ENCODE data around the gene ACTRT2.

The ACTRT2 gene

DNA sequence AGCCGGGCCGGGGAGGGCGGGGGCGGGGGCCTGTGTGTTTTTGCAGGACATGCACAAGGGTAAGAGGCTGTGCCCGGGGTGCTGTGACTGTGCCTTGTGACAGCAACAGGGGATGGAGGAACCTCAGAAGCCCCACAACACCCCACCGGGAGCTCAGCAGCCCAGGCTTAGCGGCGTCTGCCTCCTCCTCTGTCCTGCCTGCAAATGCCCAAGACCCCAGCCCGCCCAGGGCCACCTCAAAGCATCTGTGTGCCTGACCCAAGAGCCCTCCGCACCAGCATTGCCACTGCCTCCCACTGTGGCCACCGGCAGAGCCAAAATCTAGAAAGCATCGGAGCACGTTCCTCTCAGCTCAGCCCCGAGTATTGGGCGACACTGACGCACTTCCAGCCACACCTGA lies 2.7 kb upstream of the ACTRT2 start:
- DNase-seq (ENCODE audit: low spot score): no peak

DNA sequence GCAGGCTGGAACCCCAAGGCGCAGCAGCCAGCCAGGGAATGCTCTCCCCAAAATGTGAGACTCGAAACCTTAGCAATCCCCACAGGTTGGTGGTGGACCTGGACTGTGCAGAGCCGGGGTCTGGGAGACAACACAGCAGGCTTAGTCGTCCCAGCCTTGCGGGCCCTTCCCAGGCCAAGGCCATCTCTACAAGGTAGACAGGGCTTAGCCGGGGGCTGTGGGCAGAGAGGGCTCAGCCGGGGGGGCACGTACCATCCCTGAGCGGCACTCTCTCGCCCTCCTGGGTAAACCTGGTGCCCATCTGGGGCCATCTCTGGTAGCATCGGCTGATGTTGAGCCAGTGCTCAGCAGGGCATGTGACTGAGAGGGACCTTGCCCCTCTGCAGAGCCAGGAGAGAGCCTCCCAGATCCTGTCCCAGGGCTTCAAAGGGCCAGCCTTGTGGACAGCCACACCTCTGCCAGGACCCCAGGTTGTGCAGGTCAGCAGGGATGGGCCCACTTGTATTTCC lies 2.2 kb upstream of the ACTRT2 start:
- no peak for DNase-seq (ENCODE audit: low spot score)

DNA sequence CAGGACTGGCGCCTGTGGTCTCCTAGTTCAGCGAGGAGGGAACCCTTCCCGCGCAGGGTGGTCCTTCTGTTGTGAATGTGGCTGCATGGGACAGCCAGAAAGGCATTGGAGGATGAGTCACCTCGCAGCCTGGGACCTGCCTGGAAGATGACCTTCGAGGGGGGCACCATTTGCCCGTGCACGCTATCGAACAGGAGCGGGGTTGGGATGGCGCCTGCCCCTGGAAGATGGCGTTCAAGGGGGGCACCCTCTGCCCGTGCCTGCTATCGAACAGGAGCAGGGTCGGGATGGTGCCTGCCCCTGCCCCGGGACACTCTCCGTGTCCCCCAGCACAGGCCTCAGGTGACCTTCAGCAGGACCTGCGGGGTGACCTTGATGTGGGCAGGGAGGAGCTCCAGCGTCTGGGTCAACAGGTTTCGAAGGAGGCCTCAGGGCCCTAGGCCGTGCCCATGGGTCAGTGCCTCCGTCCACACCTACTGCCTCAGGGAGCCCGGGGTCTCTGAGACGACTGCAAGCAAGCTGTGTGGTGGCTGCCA lies 1.7 kb upstream of the ACTRT2 start:
- DNase-seq (ENCODE audit: low spot score): no peak

DNA sequence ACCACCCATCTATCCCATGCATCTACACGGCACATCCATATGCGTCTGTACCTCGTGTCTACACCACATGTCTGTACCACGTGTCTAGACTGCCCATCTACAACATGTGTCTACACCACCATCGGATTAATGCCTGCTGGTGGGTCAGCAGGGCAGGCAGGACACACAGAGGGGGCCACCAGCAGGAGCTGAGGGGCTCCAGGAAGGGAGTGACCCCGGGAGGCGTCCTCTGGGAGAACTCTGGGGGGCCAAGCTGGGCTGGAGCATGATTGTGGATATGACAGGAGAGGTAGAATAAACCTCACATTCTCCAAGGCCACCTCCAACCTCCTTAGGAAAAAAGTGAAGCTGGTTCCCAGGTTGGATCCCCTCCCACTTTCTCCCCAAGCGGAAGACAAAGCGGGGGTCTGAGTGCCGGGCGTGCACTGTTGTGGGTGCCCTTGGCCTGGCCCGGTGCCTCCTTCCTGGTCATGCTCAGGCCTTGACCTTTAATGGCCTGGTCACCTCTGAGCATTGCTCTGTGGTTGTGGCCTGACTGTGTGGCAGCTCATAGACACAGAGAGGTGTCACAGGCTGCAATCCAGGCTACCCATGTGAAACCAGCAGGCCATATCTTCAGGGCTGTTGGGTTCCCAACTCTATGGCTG lies 881 bp upstream of the ACTRT2 start:
- DNase-seq (ENCODE audit: low spot score): no peak

DNA sequence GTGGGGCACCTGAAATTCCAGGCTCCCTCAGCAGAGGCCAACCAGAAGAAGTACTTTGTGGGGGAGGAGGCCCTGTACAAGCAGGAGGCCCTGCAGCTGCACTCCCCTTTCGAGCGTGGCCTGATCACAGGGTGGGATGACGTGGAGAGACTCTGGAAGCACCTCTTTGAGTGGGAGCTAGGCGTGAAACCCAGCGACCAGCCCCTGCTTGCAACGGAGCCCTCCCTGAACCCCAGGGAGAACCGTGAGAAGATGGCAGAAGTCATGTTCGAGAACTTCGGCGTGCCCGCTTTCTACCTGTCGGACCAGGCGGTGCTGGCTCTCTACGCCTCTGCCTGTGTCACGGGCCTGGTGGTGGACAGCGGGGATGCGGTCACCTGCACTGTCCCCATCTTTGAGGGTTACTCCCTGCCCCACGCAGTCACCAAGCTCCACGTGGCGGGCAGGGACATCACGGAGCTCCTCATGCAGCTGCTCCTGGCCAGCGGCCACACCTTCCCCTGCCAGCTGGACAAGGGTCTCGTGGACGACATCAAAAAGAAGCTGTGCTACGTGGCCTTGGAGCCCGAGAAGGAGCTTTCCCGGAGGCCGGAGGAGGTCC lies 634 bp downstream of the ACTRT2 start:
- DNase-seq (ENCODE audit: low spot score): no peak

DNA sequence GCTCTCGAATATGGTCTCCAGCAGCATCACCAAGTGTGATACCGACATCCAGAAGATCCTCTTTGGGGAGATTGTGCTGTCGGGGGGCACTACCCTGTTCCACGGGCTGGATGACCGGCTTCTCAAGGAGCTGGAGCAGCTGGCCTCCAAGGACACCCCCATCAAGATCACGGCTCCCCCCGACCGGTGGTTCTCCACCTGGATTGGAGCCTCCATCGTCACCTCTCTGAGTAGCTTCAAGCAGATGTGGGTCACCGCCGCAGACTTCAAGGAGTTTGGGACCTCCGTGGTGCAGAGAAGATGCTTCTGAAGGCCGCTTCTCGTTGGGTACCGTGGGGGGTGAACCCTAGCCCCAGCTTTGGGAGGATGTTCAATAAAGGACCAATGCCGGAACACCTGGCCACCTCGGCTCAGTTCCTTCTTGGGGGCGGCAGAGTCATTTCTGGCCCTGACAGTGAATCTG lies 1.3 kb downstream of the ACTRT2 start:
- DNase-seq (ENCODE audit: low spot score): no peak

DNA sequence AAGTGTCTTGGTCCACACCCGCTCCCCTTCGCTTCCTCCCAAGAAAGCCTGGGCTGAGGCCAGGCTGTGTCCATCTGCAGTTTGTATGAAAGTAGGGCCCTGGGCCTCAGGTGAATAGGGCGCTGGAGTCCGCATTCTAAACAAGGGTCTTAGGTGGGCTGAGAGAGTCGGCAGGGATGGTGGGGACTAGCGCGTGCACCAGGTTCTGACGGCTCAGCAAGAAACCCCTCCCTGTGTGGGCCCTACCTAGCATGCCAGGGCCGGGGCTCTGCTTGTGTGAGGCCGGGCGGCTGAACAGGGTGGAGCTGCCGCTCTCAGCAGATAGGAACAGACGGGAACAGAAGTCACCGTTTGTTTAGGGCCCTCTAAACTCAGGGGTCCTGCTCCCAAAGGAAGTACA lies 1.7 kb downstream of the ACTRT2 start:
- no peak for DNase-seq (ENCODE audit: low spot score)

DNA sequence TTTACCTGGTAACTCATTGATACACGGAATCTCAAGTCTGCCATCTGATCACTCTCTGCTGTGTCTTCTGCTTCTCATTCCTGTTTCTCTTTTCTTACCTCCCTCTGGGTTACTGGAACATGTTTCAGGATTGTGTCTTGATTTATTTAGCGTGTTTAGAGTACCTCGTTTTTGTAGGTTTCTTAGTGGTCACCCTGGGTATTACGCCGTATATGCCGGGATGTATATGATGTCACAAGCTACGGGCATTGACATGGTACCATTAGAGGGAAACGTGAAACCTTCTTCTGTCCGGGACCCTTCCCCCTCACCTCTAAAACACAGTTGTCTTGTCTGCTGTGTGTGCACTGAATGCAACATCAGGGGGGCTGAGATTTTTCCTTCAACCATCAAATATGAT lies 2.8 kb downstream of the ACTRT2 start:
- no peak for DNase-seq (ENCODE audit: low spot score)

DNA sequence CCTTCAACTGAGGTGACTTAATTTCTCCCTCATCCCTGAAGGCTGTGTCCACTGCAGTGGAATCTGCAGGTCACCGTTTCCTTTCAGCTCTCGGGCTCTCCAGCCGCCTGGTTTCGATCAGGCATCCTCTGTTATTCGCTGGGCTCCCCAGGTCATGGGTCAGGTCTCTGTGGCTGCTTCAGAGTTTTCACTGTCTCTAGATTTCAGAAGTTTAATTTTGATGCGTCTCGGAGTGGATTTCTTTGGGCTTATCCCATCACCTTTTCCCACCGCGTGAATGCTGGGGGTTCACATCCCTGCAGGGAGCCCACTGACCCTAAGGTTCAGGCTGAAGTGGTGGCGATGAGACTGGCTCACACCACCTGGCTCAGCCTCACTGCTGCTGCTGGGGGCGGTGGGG lies 3.3 kb downstream of the ACTRT2 start:
- DNase-seq (ENCODE audit: low spot score): no peak

DNA sequence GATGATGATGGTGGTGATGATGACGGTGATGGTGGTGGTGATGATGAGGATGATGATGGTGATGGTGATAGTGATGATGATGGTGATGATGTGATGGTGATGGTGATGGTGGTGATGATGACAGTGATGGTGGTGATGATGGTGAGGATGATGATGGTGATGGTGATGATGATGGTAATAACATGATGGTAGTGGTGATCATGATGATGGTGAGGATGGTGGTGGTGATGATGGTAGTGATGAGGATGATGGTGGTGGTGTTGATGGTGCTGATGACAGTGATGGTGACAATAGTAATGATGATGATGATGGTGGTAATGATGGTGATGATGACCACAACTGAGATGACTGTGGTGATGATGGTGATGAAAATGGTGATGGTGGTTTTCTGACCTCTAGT lies 4.9 kb downstream of the ACTRT2 start:
- no peak for DNase-seq (ENCODE audit: low spot score)

DNA sequence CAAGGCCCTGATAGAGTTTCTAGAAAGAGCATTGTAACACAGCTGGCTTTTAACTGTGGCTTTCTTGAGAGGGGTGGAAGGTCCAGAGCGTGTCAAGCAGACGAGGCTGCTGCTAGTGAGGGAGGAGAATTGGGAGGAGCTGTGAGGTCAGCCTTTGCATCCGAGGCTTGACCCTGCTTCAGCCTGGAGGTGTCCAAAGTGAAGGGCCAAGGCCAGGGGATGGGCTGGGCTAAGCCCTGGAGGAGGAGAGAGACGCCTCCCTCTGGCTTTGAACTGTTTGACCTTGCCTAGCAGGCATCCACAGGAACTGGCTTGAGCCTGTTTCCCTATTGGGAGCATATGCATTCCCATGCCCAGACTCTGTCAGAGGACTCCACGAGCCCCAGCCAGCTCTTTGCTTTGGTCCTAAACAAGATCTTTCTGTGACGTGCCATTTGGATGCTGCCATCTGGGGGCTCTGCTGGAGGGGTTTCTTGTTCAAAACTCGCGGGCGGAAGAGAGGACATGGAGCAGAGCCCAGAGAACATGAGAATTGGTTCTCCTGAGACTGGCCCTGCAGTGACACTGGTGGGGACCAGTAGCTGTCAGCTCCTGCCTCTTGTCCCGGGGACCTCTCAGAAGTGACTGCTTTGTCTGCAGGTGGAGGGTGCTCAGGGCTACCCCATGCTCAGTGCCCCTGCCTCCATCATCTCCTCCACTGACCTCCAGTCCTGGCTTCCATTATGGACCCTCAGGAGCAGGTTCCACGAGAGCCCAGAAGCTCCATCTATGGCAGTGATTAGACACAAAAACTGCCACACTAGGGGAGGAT lies 5.5 kb downstream of the ACTRT2 start:
- DNase-seq (ENCODE audit: low spot score): no peak

DNA sequence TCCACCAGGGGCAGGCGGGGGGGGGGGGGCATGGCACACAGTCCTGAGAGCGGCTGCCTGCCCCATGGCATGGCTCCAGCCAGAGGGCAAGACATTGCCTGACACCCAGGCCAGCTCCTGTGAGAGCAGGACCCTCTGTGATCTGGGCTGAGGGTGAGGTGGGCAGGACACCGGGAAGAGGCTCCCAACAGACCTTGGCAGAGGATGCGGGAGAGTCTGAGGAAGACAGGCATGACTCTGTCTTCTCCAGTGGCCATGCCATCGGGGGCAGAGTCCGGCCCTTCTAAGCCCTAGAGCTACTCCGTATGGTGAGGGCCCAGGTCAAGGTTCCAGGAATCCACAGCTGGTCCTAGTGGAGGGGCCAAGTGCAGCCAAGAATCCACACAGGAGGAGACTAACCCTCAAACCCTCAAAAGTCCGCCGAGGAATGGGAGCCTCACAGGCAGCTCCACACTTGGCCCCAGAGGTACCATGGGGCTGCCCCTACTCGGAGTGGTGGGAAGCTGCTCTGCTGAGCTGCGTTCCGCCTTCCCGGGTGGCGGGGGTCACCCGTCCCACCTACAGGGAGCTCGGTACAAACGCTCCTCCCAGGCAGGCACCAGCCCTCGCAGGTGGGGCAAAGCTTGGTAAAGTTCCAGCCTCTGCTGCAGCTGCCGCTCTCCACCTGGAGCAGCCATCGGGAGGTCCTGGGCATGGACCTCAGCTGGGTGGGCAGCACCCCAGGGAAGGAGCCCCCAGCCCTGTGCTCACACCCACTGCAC lies 6.5 kb downstream of the ACTRT2 start:
- DNase-seq (ENCODE audit: low spot score): no peak

DNA sequence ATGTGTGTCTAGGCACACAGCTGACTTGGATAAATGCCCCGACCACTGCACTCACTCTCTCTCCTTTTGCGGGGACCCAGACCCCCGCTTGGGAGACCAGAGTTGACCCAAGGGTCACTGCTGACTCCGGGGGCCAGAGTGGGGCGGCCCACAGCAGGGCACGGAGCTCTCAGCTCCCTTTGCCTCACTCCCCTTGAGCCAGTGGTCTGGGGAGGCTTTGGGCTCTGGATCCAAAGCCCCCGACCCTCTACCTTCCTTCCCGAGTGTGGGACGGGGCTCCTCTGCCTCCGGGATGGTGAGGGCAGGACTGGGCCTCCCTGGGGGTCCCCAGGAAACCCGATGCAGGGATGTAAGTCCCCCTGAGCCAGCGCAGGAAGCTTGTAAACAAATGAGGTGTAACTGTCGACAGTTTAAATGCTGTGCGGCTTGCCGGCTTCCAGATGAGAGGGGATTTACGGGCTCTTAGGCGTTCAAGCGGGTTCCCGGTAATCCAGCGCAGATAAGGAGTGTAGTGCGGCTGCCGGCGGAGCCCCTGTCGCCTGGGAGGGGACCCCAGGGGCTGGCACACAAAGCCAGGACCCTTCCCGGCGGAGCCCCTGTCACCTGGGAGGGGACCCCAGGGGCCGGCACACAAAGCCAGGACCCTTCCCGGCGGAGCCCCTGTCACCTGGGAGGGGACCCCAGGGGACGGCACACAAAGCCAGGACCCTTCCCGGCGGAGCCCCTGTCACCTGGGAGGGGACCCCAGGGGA lies 7.4 kb downstream of the ACTRT2 start:
- no peak for DNase-seq (ENCODE audit: low spot score)

DNA sequence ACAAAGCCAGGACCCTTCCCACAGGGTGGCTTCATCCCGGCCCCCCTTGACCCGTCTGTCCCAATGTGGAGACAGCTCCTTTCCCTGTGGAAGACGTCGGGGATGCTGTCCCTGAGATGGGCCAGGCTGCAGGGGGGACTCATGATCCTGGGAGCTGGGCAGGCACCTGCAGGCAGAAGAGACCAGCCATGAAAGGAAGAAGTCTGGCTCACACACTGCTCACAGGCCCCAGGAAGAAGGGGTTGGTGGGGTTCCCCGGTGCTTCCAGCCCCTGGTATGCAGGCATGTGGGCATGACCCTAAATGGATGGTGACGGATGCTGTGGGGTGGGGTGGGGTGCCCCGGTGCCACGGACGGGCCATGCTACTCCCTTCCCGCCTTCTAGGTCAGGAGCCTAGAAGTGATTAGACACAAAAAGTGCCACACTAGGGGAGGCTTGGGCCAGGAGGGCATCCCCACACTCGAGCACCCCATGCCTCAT lies 8.3 kb downstream of the ACTRT2 start:
- no peak for DNase-seq (ENCODE audit: low spot score)

DNA sequence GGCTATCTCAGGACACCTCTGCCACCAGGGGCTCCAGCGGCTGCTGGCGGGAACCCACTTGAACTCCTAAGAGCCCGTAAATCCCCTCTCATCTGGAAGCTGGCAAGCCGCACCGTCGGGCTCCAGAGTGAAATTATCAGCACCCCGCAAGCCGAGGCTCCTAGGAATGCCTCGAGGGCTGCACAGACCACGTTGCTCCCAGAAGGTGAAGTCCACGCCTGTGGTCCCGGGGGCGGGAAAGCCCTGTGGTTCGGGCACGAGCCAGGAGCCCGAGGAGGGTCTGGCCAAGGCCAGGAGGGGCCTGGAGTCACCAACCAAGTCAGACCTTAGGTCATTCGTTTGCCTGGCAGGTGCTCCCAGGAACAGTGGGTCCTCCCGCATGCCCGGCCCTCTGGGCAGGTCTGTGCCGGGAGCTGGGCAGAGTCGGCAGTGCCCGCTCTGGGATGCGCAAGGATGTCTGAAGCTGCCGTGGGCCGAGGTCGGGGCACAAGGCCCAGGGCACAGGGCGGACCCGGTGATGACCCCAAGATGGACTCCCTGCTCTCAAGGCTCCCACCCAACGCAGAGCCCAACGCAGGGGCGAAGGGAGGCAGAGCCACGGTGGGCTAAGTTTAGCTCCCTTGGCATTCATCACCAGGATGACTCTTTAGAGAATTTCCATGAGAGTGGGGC lies 8.9 kb downstream of the ACTRT2 start:
- no peak for DNase-seq (ENCODE audit: low spot score)

DNA sequence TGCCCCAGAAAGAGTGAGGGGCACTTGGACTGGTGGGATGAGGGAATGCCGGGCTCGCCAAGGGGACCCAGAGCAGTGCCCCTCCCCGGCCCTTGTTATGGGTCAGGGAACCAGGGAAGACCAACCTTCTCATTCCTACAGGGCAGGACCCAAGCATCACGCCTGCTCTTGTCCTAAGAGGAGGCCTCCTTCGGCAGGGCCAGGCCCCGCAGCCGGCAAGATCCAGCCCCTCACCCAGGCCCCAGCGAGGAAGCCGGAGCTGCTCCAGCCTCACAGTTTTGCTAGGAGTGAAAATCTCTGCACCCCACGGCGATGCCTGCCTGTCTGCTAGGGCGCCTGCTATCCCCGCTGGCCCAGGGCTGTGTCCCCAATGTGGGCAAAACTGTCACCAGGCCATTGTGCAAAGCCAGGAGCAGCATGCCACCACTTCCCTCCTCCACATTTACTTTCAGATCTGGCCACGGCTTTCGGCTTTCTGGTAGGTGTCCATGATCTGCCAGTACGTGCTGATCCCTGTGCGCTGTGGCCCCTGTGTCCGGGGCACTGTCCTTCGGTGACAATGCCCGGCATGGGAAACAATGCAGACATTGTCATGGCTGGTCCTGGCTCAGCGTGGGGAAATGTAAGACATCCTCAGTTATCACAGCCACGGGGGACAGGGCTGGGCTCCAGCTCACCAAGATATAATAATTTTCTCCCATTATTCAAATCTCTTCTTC lies 9.6 kb downstream of the ACTRT2 start:
- no peak for DNase-seq (ENCODE audit: low spot score)

DNA sequence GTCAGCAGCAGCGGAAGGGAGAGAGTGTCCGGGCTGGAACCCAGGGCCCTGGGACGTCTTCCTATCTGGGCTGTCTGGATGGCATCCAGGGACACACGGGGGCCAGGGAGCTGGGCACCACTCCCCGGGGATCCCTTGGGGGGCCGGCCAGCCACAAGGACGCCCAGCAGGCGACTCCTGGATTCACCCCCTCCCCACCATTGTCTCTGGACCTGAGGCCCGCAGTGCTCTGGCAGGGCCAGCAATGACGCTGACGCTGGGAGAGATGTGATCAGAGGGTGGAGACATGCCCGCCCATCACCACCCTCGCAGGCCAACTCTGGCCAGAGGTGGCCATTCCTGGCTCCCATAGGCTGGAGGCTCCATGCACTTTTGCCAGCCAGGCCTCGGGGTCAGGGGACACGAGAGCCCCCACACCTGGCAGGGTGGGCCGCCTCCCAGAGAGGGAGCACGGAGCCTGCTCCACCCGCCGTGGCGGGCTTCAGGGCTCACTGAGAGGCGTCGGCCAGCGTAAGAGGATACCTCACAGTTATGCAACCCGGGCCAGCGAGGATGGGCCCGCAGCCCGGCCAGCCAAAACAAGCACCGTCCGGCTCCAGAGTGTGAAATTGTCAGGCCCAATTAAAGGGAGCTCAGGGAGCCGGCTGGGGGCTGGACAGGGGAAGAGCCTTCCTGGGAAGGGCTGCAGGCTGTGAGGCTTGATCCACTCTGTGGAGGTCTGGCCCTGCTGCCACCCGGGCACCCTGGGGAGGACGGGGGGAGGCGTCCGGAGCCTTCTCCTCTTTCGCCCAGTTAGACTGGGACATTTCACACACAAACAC lies 10.3 kb downstream of the ACTRT2 start:
- no peak for DNase-seq (ENCODE audit: low spot score)

DNA sequence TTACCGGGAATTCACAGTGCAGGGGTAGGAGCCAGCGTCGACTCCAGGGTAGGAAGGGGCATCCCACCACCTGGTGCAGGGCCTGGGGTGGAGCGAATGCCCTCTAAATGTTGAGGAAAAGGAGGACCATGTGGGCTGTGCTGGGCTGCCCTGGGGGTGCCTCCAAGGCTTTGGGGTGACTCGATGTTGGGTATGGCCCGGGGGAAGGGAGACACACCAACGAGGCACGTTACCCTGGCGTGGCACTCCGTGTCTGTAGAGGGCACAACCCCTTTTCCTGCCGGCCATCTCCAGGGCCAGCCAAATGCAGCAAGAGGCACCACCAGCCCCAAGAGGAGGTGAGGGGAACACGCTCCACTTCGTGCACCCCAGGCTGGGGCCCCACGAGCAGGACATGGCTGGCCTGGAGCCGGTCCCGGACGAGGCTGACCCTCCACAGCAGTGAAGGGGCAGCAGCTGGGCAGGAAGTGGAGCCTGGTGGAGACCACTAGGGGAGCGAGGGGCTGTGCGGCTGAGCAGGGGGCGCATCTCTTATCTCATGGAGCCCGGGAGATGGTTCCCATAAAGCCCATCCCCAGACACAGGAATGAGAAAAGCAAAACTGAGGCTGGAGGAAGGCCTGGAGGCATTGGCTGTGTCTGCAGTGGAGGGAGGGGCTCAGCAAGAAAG lies 11.2 kb downstream of the ACTRT2 start:
- DNase-seq (ENCODE audit: low spot score): no peak

Measured in HuH-7.5 (cell line).